LNCAP (cell line): ENCODE measurements around the gene CNTN6.

Experiments
- CTCF ChIP-seq: fragments of 450-650 bp; IDR thresholded peaks from 2 replicates; pipeline ENCODE4 v1.5.1; 2017; ENCODE audit warnings: mild to moderate bottlenecking

CNTN6 gene

GRCh38 chr3:1346386-1346785, 253.6 kb downstream of the CNTN6 start:
- no peak for TF ChIP-seq CTCF

GRCh38 chr3:1348547-1348946, 255.7 kb downstream of the CNTN6 start:
- no peak for TF ChIP-seq CTCF

GRCh38 chr3:1350885-1351284, 258.1 kb downstream of the CNTN6 start:
- no peak for TF ChIP-seq CTCF

- no peak for TF ChIP-seq CTCF
Measured at GRCh38 chr3:1355691-1356090, 262.9 kb downstream of the CNTN6 start.

- TF ChIP-seq CTCF = no peak
Measured at GRCh38 chr3:1356101-1356500, 263.3 kb downstream of the CNTN6 start.

- no peak for TF ChIP-seq CTCF
Measured at GRCh38 chr3:1365528-1365927, 272.7 kb downstream of the CNTN6 start.

- TF ChIP-seq CTCF = no peak
Measured at GRCh38 chr3:1374471-1374870, 281.6 kb downstream of the CNTN6 start.

- no peak for TF ChIP-seq CTCF
Measured at GRCh38 chr3:1375145-1375544, 282.3 kb downstream of the CNTN6 start.
